Subcutaneous adipose tissue (tissue), 4 donors: ENCODE measurements around the gene DEGS1. TPM values are rescaled to one million over a fixed set of nuclear protein-coding genes. Genes with fewer than 3 reads are reported as not detected.

ENCODE experiments used
- CTCF ChIP-seq: fragments of 450-650 bp; IDR thresholded peaks from one replicate; pipeline ENCODE4 v1.5.1; 2016; ENCODE audit warnings: low read depth, mild to moderate bottlenecking, control low read depth, antibody characterized with exemption, moderate library complexity
- total RNA-seq, 4 donors: library from RNA; depleted of rRNA; stranded (reverse); fragments of >200 nt; gene quantifications; one replicate each; pipeline ENCODE4 v1.1.0, GENCODE V29; 2016

DEGS1 gene
- total RNA-seq, 4 donors from 2014 or later = 61.9 to 111 (median 83.3) TPM

DNA sequence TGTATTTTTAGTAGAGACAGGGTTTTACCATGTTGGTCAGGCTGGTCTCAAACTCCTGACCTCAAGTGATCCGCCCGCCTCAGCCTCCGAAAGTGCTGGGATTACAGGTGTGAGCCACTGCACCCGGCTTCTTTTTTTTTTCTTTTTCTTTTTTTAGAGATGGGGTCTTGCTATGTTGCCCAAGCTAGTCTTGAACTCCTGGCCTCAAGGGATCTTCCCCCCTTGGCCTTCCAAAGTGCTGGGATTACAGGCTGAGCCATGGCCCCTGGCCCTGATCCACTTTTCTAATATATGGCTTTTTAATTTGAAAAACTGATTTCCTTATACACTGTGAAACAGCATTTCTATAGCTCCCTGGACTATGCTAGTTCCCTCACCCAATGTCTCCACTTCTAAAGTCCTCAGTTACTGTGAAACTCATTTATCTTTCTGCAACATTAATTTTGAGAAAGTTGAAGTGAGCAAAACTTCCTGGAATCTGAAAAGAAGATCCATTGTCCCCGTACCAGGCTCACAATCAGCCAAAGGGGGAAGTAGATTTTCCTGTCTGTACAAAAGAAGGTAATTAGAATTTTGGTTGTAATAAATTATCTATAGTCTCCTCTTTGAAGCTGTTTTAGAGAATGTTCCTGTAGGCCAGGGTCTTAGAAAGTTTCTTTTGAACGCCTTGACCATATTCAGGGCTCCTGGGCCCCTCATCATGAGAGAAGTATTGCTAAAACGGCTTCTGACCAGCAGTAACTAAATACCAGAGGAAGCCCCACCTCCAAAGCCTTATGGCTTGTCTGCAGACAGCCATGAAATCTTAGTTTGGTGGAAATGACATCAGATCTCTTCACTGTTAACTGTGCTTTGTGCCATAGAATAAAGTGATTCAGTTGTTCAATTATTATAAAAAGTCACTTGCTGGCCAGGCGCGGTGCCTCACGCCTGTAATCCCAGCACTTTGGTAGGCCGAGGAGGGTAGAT is 34.9 kb downstream of the DEGS1 start:
- TF ChIP-seq CTCF = no peak

- no peak for TF ChIP-seq CTCF
Observed at GRCh38 chr1:224219011-224219611, 36.1 kb downstream of the DEGS1 start.

DNA sequence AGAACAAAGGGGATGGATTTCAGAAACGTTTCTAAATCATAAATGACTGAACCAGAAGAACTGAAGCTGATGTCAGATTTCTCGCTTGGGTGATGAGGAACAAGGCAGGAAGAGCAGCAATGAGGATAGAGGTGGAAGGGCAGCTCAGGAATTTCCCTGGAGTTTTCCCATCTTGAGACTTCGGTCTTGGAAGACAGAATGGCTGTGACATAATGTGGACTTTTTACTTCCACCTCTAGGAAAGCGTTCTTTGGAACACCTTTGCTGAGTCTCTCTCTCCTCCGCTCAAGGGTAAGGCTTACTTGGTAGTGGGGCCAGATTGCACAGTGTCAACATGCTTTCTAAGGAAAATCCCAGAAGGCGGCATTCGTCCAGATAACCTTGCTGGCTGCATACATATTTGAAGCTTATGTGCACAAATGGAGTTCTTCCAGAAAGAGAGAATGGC is 36.6 kb downstream of the DEGS1 start:
- TF ChIP-seq CTCF = no peak

DNA sequence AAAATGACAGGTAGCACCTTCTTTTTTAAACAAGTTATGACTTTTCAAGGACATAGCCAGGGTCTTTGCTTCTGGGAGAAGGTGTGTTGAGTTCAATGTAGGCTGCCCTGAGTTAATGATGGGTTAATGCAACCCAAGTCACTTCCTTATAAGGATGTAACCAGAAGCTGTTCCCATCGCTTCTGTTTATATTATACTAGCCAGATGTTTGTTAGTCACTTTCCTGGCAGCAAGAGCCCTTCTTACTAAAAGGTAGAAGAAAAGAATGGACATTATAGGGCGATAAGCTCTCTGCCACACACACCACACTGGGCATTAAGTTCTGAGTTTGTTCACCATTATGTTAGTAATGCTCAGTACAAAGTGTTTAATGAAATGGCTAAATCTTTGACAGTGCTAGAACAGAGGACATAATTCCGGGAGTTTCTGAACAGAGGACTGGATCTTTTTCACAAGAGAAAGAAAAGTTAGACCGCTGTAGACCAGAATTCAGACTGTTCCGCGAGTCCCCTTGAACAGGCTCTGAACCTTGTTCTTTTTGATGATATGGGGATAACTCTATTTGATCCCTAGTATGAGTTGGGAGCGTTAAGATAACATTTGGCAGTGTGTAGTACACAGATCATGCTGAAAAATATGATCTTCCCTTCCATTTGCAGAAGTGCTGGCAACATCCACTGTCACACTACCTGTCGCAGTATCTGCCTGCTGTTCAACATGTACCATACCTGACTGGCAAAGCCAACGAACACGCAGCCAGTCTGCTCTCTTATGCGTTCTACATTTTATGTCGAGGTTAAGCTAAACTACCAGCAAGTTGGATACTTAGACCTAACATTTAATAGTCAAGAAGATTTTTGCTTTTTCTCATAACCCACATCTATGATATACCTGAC is 41.0 kb downstream of the DEGS1 start:
- TF ChIP-seq CTCF = no peak

GRCh38 chr1:224226849-224227502 is 43.9 kb downstream of the DEGS1 start:
- no peak for TF ChIP-seq CTCF

GRCh38 chr1:224234017-224234416 is 51.0 kb downstream of the DEGS1 start:
- no peak for TF ChIP-seq CTCF
